Chondrocyte (in vitro differentiated cells): ENCODE results near the gene SLC17A2. TPM values are rescaled to one million over a fixed set of nuclear protein-coding genes. Genes with fewer than 3 reads are reported as not detected.

Experiments used
- DNase-seq: peaks from one replicate; pipeline ENCODE4 v3.0.0; 2021; ENCODE audit warnings: mixed read lengths, low spot score
- H3K27ac Mint-ChIP-seq: one replicate; pipeline ENCODE4 v1.8.0; 2021; ENCODE audit warnings: mild to moderate bottlenecking, moderate library complexity, mixed read lengths; ENCODE audit not compliant: unreplicated experiment
- H3K27me3 Mint-ChIP-seq: 2 replicates; pipeline ENCODE4 v1.8.0; 2021; ENCODE audit warnings: low read depth, mixed read lengths
- H3K36me3 Mint-ChIP-seq: 2 replicates; pipeline ENCODE4 v1.8.0; 2021; ENCODE audit warnings: low read depth, mixed read lengths
- H3K4me1 Mint-ChIP-seq: 2 replicates; pipeline ENCODE4 v1.8.0; 2021; ENCODE audit warnings: low read depth, mild to moderate bottlenecking, mixed read lengths
- H3K4me3 Mint-ChIP-seq: one replicate; pipeline ENCODE4 v1.8.0; 2021; ENCODE audit warnings: mild to moderate bottlenecking, moderate library complexity, mixed read lengths; ENCODE audit not compliant: unreplicated experiment
- H3K9me3 Mint-ChIP-seq: 2 replicates; pipeline ENCODE4 v1.8.0; 2021; ENCODE audit warnings: low read depth, mixed read lengths
- CTCF ChIP-seq: fragments of 200-600 bp; sonication (generic); IDR thresholded peaks from 2 replicates; pipeline ENCODE4 v1.5.0; 2021; ENCODE audit warnings: antibody characterized with exemption, mild to moderate bottlenecking, moderate library complexity
- total RNA-seq: library from RNA; stranded (reverse); gene quantifications from 3 replicates; pipeline ENCODE4 v1.2.1, GENCODE V29; 2021

Gene SLC17A2
- total RNA-seq, 1 donor from 2014 or later: not detected

GRCh38 chr6:25882051-25882496 is 48.4 kb downstream of the SLC17A2 start:
- Mint-ChIP-seq H3K36me3 (no peaks in the 10 kb centered on the region), H3K27ac (no peak overlapping the region), H3K4me1 (peaks cover 8% of the 10 kb centered on the region), H3K27me3 (peaks cover 10% of the 10 kb centered on the region), H3K4me3 (no peak overlapping the region), H3K9me3 (peaks cover 2% of the 10 kb centered on the region)
- TF ChIP-seq CTCF: no peak
- DNase-seq: peak; percentile 92

GRCh38 chr6:25880601-25881000 is 49.9 kb downstream of the SLC17A2 start:
- Mint-ChIP-seq H3K4me1 (peaks cover 8% of the 10 kb centered on the region), H3K27me3 (peaks cover 10% of the 10 kb centered on the region), H3K36me3 (no peaks in the 10 kb centered on the region), H3K4me3 (no peak overlapping the region), H3K9me3 (peaks cover 2% of the 10 kb centered on the region), H3K27ac (no peak overlapping the region)
- no peak for TF ChIP-seq CTCF
- DNase-seq: no peak

- DNase-seq: no peak
- H3K36me3 Mint-ChIP-seq: no peaks in the 10 kb centered on the region
- no peak overlapping the region for H3K27ac Mint-ChIP-seq
- TF ChIP-seq CTCF: no peak
- H3K9me3 Mint-ChIP-seq: peaks cover 2% of the 10 kb centered on the region
- H3K27me3 Mint-ChIP-seq: peaks cover 10% of the 10 kb centered on the region
- H3K4me1 Mint-ChIP-seq: peaks cover 3% of the 10 kb centered on the region
- no peak overlapping the region for H3K4me3 Mint-ChIP-seq
Observed at GRCh38 chr6:25878721-25879322, 51.7 kb downstream of the SLC17A2 start.

- DNase-seq: no peak
- Mint-ChIP-seq H3K36me3 (no peaks in the 10 kb centered on the region), H3K4me3 (no peak overlapping the region), H3K4me1 (no peaks in the 10 kb centered on the region), H3K27ac (no peak overlapping the region), H3K9me3 (peaks cover 3% of the 10 kb centered on the region), H3K27me3 (peaks cover 16% of the 10 kb centered on the region)
- no peak for TF ChIP-seq CTCF
Observed at GRCh38 chr6:25875926-25876602, 54.4 kb downstream of the SLC17A2 start.

GRCh38 chr6:25875563-25875905 is 55.0 kb downstream of the SLC17A2 start:
- no peaks in the 10 kb centered on the region for H3K4me1 Mint-ChIP-seq
- no peak overlapping the region for H3K4me3 Mint-ChIP-seq
- DNase-seq: no peak
- no peak for TF ChIP-seq CTCF
- peaks cover 3% of the 10 kb centered on the region for H3K9me3 Mint-ChIP-seq
- H3K27me3 Mint-ChIP-seq: peaks cover 16% of the 10 kb centered on the region
- H3K36me3 Mint-ChIP-seq: no peaks in the 10 kb centered on the region
- no peak overlapping the region for H3K27ac Mint-ChIP-seq
